Muscle of leg (tissue), 11 donors: ENCODE data around the gene NAMPT. TPM values are rescaled to one million over a fixed set of nuclear protein-coding genes. Genes with fewer than 3 reads are reported as not detected.
A peak's percentile ranks its signal among the peaks of the same experiment; 100 is the strongest.

Source experiments
- DNase-seq: peaks from one replicate; pipeline ENCODE4 v3.0.0; 2013
- H3K27ac ChIP-seq: one replicate; pipeline ENCODE4 v1.5.1; 2013; ENCODE audit warnings: mild to moderate bottlenecking, low read length, control low read depth
- H3K27me3 ChIP-seq: one replicate; pipeline ENCODE4 v1.6.1; 2013; ENCODE audit warnings: low read length; ENCODE audit not compliant: control insufficient read depth, insufficient read depth
- H3K36me3 ChIP-seq: one replicate; pipeline ENCODE4 v1.6.1; 2013; ENCODE audit warnings: low read length; ENCODE audit not compliant: control insufficient read depth, insufficient read depth
- H3K4me1 ChIP-seq: one replicate; pipeline ENCODE4 v1.6.1; 2013; ENCODE audit warnings: low read length; ENCODE audit not compliant: control insufficient read depth, insufficient read depth
- H3K4me3 ChIP-seq: one replicate; pipeline ENCODE4 v1.5.1; 2013; ENCODE audit warnings: low read length, control low read depth
- H3K9me3 ChIP-seq: replicated peaks from 2 replicates; pipeline ENCODE4 v1.6.1; 2013; ENCODE audit warnings: low read depth, low read length; ENCODE audit not compliant: control insufficient read depth
- WGBS: methylation state at CpG from one replicate; pipeline ENCODE4 v1.1.5; 2013; ENCODE audit warnings: missing lambda C conversion rate; ENCODE audit not compliant: insufficient coverage; 5-methylcytosine and 5-hydroxymethylcytosine counted together
- polyA plus RNA-seq, 8 donors: library from polyadenylated mRNA; unstranded; fragments of 120-200 nt; gene quantifications; one replicate each; pipeline versions ENCODE4 v1.2.1 to v1.2.3, GENCODE V29; 2013; ENCODE audit warnings: inconsistent platforms in 1 of 8, low replicate concordance in 1 of 8; ENCODE audit not compliant: insufficient read length in 8 of 8, insufficient read depth in 1 of 8
- total RNA-seq: library from RNA; stranded (reverse); fragments of 120-200 nt; gene quantifications from one replicate; pipeline ENCODE4 v1.2.4, GENCODE V29; 2013

The NAMPT gene
- total and polyA plus RNA-seq, 9 donors: 13.7 to 24.7 (median 17.3) TPM

- peak; percentile 98 for DNase-seq
- under 1% methylated on average over 51 of the region's 70 CpGs for WGBS
- Histone ChIP-seq H3K36me3 (no peaks in the 10 kb centered on the region), H3K4me3 (peak overlapping the region; percentile 87), H3K27me3 (no peaks in the 10 kb centered on the region), H3K4me1 (peaks cover 7% of the 10 kb centered on the region), H3K27ac (peak overlapping the region; percentile 97), H3K9me3 (no peaks in the 10 kb centered on the region)
Measured at GRCh38 chr7:106285051-106285854, 470 bp upstream of the NAMPT start.

- DNase-seq: peak; percentile 55
- Histone ChIP-seq H3K27ac (peak overlapping the region; percentile 96), H3K27me3 (no peaks in the 10 kb centered on the region), H3K36me3 (no peaks in the 10 kb centered on the region), H3K4me3 (peak overlapping the region; percentile 87), H3K9me3 (no peaks in the 10 kb centered on the region), H3K4me1 (peaks cover 7% of the 10 kb centered on the region)
- under 1% methylated on average over 43 of the region's 72 CpGs for WGBS
Measured at GRCh38 chr7:106283831-106284713, 711 bp downstream of the NAMPT start.

- Histone ChIP-seq H3K4me3 (peak overlapping the region; percentile 87), H3K4me1 (peaks cover 7% of the 10 kb centered on the region), H3K27ac (peak overlapping the region; percentile 94), H3K36me3 (no peaks in the 10 kb centered on the region), H3K27me3 (no peaks in the 10 kb centered on the region), H3K9me3 (no peaks in the 10 kb centered on the region)
- WGBS: no CpG with 5 or more reads among the region's 5 CpGs
- peak; percentile 8 for DNase-seq
Measured at GRCh38 chr7:106283501-106283830, 1.3 kb downstream of the NAMPT start.

DNA sequence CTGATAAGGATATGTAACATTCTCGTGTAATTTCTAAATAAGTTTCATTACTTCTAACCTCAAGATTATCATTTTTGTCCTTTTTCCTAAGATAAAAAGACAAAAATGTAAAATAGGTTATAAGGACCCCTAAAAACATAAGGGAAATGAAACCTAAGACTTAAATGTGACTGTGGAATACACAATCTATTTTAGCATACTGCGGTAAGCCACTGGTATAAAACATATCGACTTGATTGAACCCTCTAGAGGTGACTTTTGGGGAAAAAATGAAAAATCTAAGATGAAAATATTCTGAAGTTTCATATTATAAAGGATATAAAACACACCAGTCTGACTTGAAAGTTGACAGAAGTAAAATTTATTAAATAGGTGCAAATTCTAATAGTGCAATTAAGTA is 1.9 kb downstream of the NAMPT start:
- H3K27me3 ChIP-seq: no peaks in the 10 kb centered on the region

GRCh38 chr7:106282390-106282789 is 2.4 kb downstream of the NAMPT start:
- no peak overlapping the region for H3K4me3 ChIP-seq
- no CpG with 5 or more reads among the region's 6 CpGs for WGBS

More for the DNA sequence above, 1.9 kb downstream of the NAMPT start:
- Histone ChIP-seq H3K9me3 (no peaks in the 10 kb centered on the region), H3K36me3 (no peaks in the 10 kb centered on the region), H3K4me3 (no peak overlapping the region), H3K27ac (no peak overlapping the region), H3K4me1 (peaks cover 7% of the 10 kb centered on the region)
- no peak for DNase-seq
- no CpG with 5 or more reads among the region's 3 CpGs for WGBS

DNA sequence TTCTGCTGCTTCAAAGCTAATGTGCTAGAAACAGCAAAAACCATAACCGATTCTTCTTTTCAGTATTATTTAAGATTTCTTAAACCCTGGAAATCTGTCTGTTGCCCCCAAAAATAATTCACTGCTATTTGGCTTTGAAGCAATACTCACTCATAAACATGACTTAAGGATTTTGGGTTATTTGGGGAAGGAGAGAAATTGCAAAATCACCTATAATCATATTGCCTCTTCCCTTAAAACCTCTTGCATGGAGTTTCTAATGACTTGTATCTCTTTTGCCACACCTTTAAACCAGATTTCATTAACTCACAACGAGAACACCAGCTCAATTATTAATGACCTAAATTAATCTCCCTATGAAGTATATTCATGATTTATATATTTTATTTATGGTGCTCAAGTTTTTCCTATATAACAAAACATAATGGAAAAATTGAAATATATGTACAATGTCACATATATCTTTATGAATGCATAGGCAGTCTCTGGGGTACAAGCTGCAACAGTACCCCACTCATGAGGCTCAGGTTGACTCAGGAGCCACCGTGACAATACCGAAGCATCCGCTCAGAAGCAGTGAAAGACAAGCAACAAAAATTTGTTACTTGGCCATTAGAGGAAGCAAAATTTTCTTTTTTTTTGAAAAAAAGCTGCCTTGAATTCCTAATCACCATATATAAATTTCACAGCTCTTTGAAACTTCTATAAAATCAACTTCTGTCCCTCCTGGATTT is 3.0 kb downstream of the NAMPT start:
- Histone ChIP-seq H3K36me3 (no peaks in the 10 kb centered on the region), H3K27me3 (no peaks in the 10 kb centered on the region), H3K4me1 (peaks cover 7% of the 10 kb centered on the region), H3K9me3 (no peaks in the 10 kb centered on the region), H3K4me3 (no peak overlapping the region), H3K27ac (no peak overlapping the region)
- WGBS: 100% methylated on average over 1 of the region's 5 CpGs
- no peak for DNase-seq

More at GRCh38 chr7:106282390-106282789, 2.4 kb downstream of the NAMPT start:
- Histone ChIP-seq H3K36me3 (no peaks in the 10 kb centered on the region), H3K4me1 (peaks cover 7% of the 10 kb centered on the region), H3K9me3 (no peaks in the 10 kb centered on the region), H3K27me3 (no peaks in the 10 kb centered on the region), H3K27ac (no peak overlapping the region)
- peak; percentile 7 for DNase-seq

DNA sequence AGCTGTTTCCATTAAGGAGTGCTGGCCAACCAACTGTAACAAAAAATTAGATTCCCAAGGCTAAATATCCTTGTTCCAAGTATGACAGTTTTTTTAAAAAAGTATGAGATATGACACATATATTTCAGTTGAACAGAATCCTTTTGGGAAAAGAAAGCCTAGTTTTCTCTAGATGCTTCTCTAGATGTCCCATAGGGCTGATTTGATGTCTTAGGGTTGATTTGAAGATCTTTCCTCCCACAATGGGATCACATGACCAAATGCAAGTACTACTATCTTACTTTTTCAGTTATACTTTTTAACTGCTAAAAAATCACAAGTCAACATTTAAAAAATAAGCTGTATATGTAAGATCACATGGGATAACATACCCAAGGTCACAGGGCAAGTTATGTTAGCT is 3.7 kb downstream of the NAMPT start:
- H3K4me3 ChIP-seq: no peak overlapping the region

GRCh38 chr7:106279425-106280197 is 5.2 kb downstream of the NAMPT start:
- Histone ChIP-seq H3K4me1 (no peaks in the 10 kb centered on the region), H3K27ac (no peak overlapping the region), H3K27me3 (no peaks in the 10 kb centered on the region), H3K36me3 (no peaks in the 10 kb centered on the region), H3K4me3 (no peak overlapping the region), H3K9me3 (no peaks in the 10 kb centered on the region)
- DNase-seq: no peak
- WGBS: 84% methylated on average over 2 of the region's 2 CpGs

More for the DNA sequence above, 3.7 kb downstream of the NAMPT start:
- DNase-seq: no peak
- H3K36me3 ChIP-seq: no peaks in the 10 kb centered on the region
- H3K9me3 ChIP-seq: no peaks in the 10 kb centered on the region
- H3K27ac ChIP-seq: no peak overlapping the region
- H3K4me1 ChIP-seq: peaks cover 7% of the 10 kb centered on the region
- no peaks in the 10 kb centered on the region for H3K27me3 ChIP-seq

GRCh38 chr7:106278695-106279094 is 6.1 kb downstream of the NAMPT start:
- H3K27me3 ChIP-seq: no peaks in the 10 kb centered on the region

More at GRCh38 chr7:106278695-106279094, 6.1 kb downstream of the NAMPT start:
- no peaks in the 10 kb centered on the region for H3K4me1 ChIP-seq
- no CpG with 5 or more reads among the region's 2 CpGs for WGBS
- no peaks in the 10 kb centered on the region for H3K9me3 ChIP-seq
- no peak overlapping the region for H3K27ac ChIP-seq
- H3K4me3 ChIP-seq: no peak overlapping the region
- no peak for DNase-seq
- H3K36me3 ChIP-seq: no peaks in the 10 kb centered on the region
